ENCODE results near the gene CADM1.

CADM1 gene

GRCh38 chr11:115393950-115394349 is 110.3 kb downstream of the CADM1 start:
- DNase-seq: no peak

GRCh38 chr11:115391598-115391997 is 112.6 kb downstream of the CADM1 start:
- DNase-seq: no peak

- DNase-seq: no peak
These were observed 113.1 kb downstream of the CADM1 start for GRCh38 chr11:115391160-115391559.

- DNase-seq: no peak
These were observed 113.8 kb downstream of the CADM1 start for GRCh38 chr11:115390441-115390840.

GRCh38 chr11:115389790-115390189 is 114.4 kb downstream of the CADM1 start:
- no peak for DNase-seq

GRCh38 chr11:115385226-115385625 is 119.0 kb downstream of the CADM1 start:
- DNase-seq: no peak

GRCh38 chr11:115384236-115384635 is 120.0 kb downstream of the CADM1 start:
- no peak for DNase-seq

GRCh38 chr11:115383431-115383830 is 120.8 kb downstream of the CADM1 start:
- DNase-seq: no peak

GRCh38 chr11:115379528-115379927 is 124.7 kb downstream of the CADM1 start:
- DNase-seq: no peak

- no peak for DNase-seq
These were observed 125.7 kb downstream of the CADM1 start for GRCh38 chr11:115378557-115378956.

GRCh38 chr11:115377882-115378296 is 126.3 kb downstream of the CADM1 start:
- DNase-seq: no peak

GRCh38 chr11:115368616-115369015 is 135.6 kb downstream of the CADM1 start:
- no peak for DNase-seq

- no peak for DNase-seq
These were observed 137.4 kb downstream of the CADM1 start for GRCh38 chr11:115366826-115367225.

GRCh38 chr11:115365907-115366306 is 138.3 kb downstream of the CADM1 start:
- no peak for DNase-seq

- no peak for DNase-seq
These were observed 139.3 kb downstream of the CADM1 start for GRCh38 chr11:115364896-115365295.

GRCh38 chr11:115363921-115364320 is 140.3 kb downstream of the CADM1 start:
- no peak for DNase-seq

- no peak for DNase-seq
These were observed 140.8 kb downstream of the CADM1 start for GRCh38 chr11:115363426-115363825.

GRCh38 chr11:115362997-115363396 is 141.2 kb downstream of the CADM1 start:
- DNase-seq: no peak

- DNase-seq: no peak
These were observed 143.2 kb downstream of the CADM1 start for GRCh38 chr11:115361025-115361424.

GRCh38 chr11:115360186-115360824 is 143.9 kb downstream of the CADM1 start:
- no peak for DNase-seq

- no peak for DNase-seq
These were observed 147.1 kb downstream of the CADM1 start for GRCh38 chr11:115357066-115357465.

GRCh38 chr11:115352805-115353485 is 151.3 kb downstream of the CADM1 start:
- no peak for DNase-seq

GRCh38 chr11:115349335-115350017 is 154.7 kb downstream of the CADM1 start:
- no peak for DNase-seq

- DNase-seq: no peak
These were observed 155.8 kb downstream of the CADM1 start for GRCh38 chr11:115348416-115348815.

All from amniotic stem cell (primary cell).